A673 (cell line): ENCODE results near the gene ST8SIA3.

Experiments
- EZH2 ChIP-seq: fragments of 200-600 bp; sonication (generic); IDR thresholded peaks from 2 replicates; pipeline ENCODE4 v1.6.1; 2017; ENCODE audit warnings: borderline replicate concordance, low read depth, mild to moderate bottlenecking, mixed read lengths, antibody characterized with exemption, low read length; ENCODE audit not compliant: poor library complexity, severe bottlenecking
- TF ChIP-seq, protein P1 (sequence below): fragments of 300-800, 200-600 bp; sonication (generic); conservative IDR thresholded peaks from 2 replicates; pipeline ENCODE4 v1.5.1; 2017; ENCODE audit warnings: low read depth, mild to moderate bottlenecking, antibody characterized with exemption, low read length, moderate library complexity, mixed read lengths

DNA sequence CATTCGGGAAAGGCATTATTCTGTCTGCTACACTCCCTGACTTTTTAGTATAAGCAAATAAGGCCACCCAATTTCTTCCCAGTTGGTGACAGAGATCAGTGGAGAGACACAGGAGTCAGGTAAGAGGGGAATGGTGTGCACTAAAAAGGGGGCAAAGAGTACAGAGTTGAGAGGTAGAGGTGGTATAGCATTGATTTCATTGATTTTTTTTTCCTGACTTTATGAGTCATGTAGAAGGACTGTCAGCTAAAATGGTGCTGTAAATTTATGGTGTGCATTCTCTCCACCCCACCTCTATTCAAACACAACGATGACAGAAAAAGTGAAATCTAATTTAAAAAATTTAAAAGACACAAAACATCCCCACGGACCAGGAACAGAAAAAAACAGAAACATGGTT lies 23.7 kb upstream of the ST8SIA3 start:
- TF ChIP-seq, protein P1, sequence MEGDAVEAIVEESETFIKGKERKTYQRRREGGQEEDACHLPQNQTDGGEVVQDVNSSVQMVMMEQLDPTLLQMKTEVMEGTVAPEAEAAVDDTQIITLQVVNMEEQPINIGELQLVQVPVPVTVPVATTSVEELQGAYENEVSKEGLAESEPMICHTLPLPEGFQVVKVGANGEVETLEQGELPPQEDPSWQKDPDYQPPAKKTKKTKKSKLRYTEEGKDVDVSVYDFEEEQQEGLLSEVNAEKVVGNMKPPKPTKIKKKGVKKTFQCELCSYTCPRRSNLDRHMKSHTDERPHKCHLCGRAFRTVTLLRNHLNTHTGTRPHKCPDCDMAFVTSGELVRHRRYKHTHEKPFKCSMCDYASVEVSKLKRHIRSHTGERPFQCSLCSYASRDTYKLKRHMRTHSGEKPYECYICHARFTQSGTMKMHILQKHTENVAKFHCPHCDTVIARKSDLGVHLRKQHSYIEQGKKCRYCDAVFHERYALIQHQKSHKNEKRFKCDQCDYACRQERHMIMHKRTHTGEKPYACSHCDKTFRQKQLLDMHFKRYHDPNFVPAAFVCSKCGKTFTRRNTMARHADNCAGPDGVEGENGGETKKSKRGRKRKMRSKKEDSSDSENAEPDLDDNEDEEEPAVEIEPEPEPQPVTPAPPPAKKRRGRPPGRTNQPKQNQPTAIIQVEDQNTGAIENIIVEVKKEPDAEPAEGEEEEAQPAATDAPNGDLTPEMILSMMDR, result no peak
- TF ChIP-seq EZH2, result no peak
